NCI-H2029 treated with DMSO at 0.1 percent for 48 hours (cell line): ENCODE results near the gene NNT.
"Not testable (repeated sequence)": the region's sequence is repeated elsewhere in the genome, so short reads cannot be mapped to it uniquely, and the experiment has no call there.

ENCODE experiments used
- DNase-seq: peaks from one replicate; lab custom pipeline; 2025; lab: John Stamatoyannopoulos, UW

The NNT gene

GRCh38 chr5:43712081-43712480 is 109.1 kb downstream of the NNT start:
- DNase-seq: no peak

DNA sequence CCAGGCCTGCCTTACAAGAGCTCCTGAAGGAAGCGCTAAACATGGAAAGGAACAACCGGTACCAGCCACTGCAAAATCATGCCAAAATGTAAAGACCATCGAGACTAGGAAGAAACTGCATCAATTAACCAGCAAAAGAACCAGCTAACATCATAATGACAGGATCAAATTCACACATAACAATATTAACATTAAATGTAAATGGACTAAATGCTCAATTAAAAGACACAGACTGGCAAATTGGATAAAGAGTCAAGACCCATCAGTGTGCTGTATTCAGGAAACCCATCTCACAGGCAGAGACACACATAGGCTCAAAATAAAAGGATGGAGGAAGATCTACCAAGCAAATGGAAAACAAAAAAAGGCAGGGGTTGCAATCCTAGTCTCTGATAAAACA is 116.8 kb downstream of the NNT start:
- DNase-seq: not testable (repeated sequence)

DNA sequence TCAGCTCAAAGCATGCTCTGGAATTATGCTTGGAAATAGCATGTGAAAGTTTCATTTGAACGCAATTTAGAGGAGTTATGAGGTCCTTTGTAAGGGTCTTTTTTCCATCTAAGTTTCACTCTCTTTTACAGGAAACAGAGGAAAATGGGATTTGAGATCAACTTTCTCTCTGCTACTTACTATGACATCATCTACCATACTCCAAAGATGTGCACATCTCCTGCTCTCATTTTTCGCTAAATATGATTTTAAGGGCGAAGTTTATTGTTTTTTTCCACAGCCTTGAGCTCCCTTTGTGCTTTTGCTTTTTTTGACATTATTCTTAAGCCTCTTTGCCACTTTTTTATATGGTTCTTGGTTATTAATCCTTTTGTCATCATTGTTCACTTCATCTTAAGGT is 125.6 kb downstream of the NNT start:
- no peak for DNase-seq

GRCh38 chr5:43729846-43730478 is 127.0 kb downstream of the NNT start:
- peak; percentile 1 for DNase-seq

DNA sequence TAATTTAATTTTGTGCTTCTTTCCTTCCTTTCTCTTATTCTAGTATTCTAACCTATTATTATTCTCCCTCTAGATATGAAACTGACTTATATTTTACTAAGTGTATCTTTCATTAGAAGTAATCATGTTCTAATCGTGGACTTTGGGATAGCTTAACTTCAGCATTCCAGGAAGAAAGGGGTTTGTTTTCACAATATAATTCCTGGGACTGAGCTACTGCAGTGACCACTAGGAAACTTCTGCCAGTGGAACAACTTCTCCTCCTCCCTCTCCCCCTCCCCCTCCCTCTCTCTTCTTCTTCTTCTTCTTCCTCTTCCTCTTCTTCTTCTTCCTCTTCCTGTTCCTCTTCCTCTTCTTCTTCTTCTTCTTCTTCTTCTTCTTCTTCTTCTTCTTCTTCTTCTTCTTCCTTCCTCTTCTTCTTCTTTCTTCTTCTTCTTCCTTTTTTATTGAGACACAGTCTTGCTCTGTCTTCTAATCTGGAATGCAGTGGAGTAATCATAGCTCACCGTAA is 127.9 kb downstream of the NNT start:
- DNase-seq: no peak

DNA sequence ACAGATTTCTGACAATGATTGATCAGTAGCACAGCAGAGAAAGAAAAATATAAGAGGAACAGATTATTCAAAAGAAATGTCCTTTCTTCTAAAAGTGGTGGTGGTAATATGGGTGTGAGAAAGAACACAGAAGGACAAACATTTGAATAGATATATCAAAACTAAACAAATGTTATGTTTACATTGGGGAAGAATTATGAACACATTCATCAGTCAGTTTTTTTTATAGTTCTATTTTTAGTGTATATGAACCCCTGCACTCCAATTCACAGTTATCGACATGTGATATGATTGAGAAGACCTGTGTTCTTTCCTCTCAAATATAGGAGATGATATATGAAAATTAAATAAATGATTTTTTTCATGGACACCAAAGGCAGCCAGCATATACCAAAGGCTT is 128.6 kb downstream of the NNT start:
- DNase-seq: no peak

- DNase-seq: not testable (repeated sequence)
Observed at GRCh38 chr5:43745923-43746548, 143.1 kb downstream of the NNT start.

DNA sequence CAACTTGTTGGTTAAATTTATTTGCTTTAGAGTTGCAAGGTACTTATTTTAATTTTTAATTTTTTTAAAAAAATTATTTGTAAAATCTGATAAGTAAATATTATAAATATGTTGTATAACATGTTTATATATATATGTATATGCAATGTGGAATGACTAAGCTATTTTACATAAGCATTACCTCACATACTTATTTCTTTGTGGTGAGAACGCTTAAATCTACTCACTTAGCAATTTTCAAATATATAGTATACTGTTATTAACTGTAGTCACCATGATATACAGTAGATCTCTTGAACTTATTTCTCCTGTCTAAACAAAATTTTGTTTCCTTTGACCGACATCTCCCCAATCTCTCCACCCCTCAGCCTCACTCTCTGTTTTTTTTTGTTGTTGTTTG is 147.8 kb downstream of the NNT start:
- no peak for DNase-seq

GRCh38 chr5:43753069-43753468 is 150.1 kb downstream of the NNT start:
- DNase-seq: no peak
